OCI-M1 (cell line): ENCODE data around the gene FBL.
"Not testable (repeated sequence)": the region's sequence is repeated elsewhere in the genome, so short reads cannot be mapped to it uniquely, and the experiment has no call there.

Experiments
- DNase-seq: peaks from one replicate; lab custom pipeline; 2025; lab: John Stamatoyannopoulos, UW

Gene FBL

GRCh38 chr19:39876486-39876885 is 30.3 kb upstream of the FBL start:
- not testable (repeated sequence) for DNase-seq

GRCh38 chr19:39875401-39875864 is 29.3 kb upstream of the FBL start:
- DNase-seq: not testable (repeated sequence)

- no peak for DNase-seq
These were observed 28.2 kb upstream of the FBL start for GRCh38 chr19:39874404-39874803.

GRCh38 chr19:39873385-39873784 is 27.2 kb upstream of the FBL start:
- DNase-seq: no peak

GRCh38 chr19:39871886-39872866 is 26.0 kb upstream of the FBL start:
- no peak for DNase-seq

- DNase-seq: no peak
These were observed 25.2 kb upstream of the FBL start for GRCh38 chr19:39871362-39871761.

GRCh38 chr19:39870171-39870971 is 24.2 kb upstream of the FBL start:
- DNase-seq: no peak

- no peak for DNase-seq
These were observed 21.8 kb upstream of the FBL start for GRCh38 chr19:39867952-39868351.

GRCh38 chr19:39867133-39867532 is 21.0 kb upstream of the FBL start:
- no peak for DNase-seq

- DNase-seq: no peak
These were observed 19.8 kb upstream of the FBL start for GRCh38 chr19:39865953-39866352.

- no peak for DNase-seq
These were observed 19.0 kb upstream of the FBL start for GRCh38 chr19:39865186-39865585.

GRCh38 chr19:39864118-39864517 is 17.9 kb upstream of the FBL start:
- peak; percentile 67 for DNase-seq

GRCh38 chr19:39858541-39858940 is 12.4 kb upstream of the FBL start:
- DNase-seq: peak; percentile 93

- DNase-seq: no peak
These were observed 6.7 kb upstream of the FBL start for GRCh38 chr19:39852882-39853281.

GRCh38 chr19:39850892-39851291 is 4.7 kb upstream of the FBL start:
- no peak for DNase-seq

GRCh38 chr19:39848392-39848791 is 2.2 kb upstream of the FBL start:
- no peak for DNase-seq

- DNase-seq: no peak
These were observed 1.3 kb upstream of the FBL start for GRCh38 chr19:39847525-39847924.

- peak; percentile 71 for DNase-seq
These were observed 703 bp upstream of the FBL start for GRCh38 chr19:39846678-39847486.

- DNase-seq: peak; percentile 63
These were observed 621 bp downstream of the FBL start for GRCh38 chr19:39845584-39845932.

GRCh38 chr19:39845172-39845571 is 1.0 kb downstream of the FBL start:
- peak; percentile 60 for DNase-seq

- DNase-seq: peak; percentile 84
These were observed 2.0 kb downstream of the FBL start for GRCh38 chr19:39843919-39844793.
